Neural progenitor cell (in vitro differentiated cells): Measurements from ENCODE around the gene CCDC169. TPM values are rescaled to one million over a fixed set of nuclear protein-coding genes. Genes with fewer than 3 reads are reported as not detected.
"Not testable (repeated sequence)": the region's sequence is repeated elsewhere in the genome, so short reads cannot be mapped to it uniquely, and the experiment has no call there.

ENCODE experiments used
- DNase-seq: peaks from one replicate; pipeline ENCODE4 v3.0.0-alpha.2; 2016; ENCODE audit warnings: low spot score
- H2AFZ ChIP-seq: fragments of 200-600 bp; sonication (generic); replicated peaks from 2 replicates; pipeline ENCODE4 v1.6.1; 2016; ENCODE audit warnings: antibody characterized with exemption
- H3F3A ChIP-seq: fragments of 200-600 bp; sonication (generic); 2 replicates; pipeline ENCODE4 v1.6.1; 2016; ENCODE audit warnings: antibody characterized with exemption, low read depth
- H3K27ac ChIP-seq: fragments of 200-600 bp; sonication (generic); 2 replicates; pipeline ENCODE4 v1.5.1; 2016; ENCODE audit warnings: mild to moderate bottlenecking
- H3K27me3 ChIP-seq: fragments of 200-600 bp; sonication (generic); 2 replicates; pipeline ENCODE4 v1.6.1; 2016; ENCODE audit warnings: mild to moderate bottlenecking, moderate library complexity
- H3K36me3 ChIP-seq: fragments of 200-600 bp; sonication (generic); 2 replicates; pipeline ENCODE4 v1.5.1; 2016
- H3K4me1 ChIP-seq: fragments of 200-600 bp; sonication (generic); 2 replicates; pipeline ENCODE4 v1.6.1; 2016; ENCODE audit warnings: mixed run types
- H3K4me2 ChIP-seq: fragments of 200-600 bp; sonication (generic); 2 replicates; pipeline ENCODE4 v1.6.1; 2016
- H3K4me3 ChIP-seq: fragments of 200-600 bp; sonication (generic); 2 replicates; pipeline ENCODE4 v1.5.1; 2016
- H3K79me2 ChIP-seq: fragments of 200-600 bp; sonication (generic); 2 replicates; pipeline ENCODE4 v1.6.1; 2016; ENCODE audit warnings: low read depth
- H3K9ac ChIP-seq: fragments of 200-600 bp; sonication (generic); 2 replicates; pipeline ENCODE4 v1.6.1; 2016
- H3K9me3 ChIP-seq: fragments of 200-600 bp; sonication (generic); 2 replicates; pipeline ENCODE4 v1.5.1; 2016; ENCODE audit warnings: low read depth
- H4K20me1 ChIP-seq: fragments of 200-600 bp; sonication (generic); 2 replicates; pipeline ENCODE4 v1.6.1; 2016; ENCODE audit warnings: low read depth
- H3K27ac Mint-ChIP-seq: 3 replicates; pipeline ENCODE4 v1.8.0; 2021; ENCODE audit warnings: mixed read lengths
- H3K27me3 Mint-ChIP-seq: 2 replicates; pipeline ENCODE4 v1.8.0; 2022; ENCODE audit warnings: low read depth, mild to moderate bottlenecking, inconsistent platforms, moderate library complexity, mixed read lengths; ENCODE audit not compliant: insufficient read depth
- H3K36me3 Mint-ChIP-seq: 3 replicates; pipeline ENCODE4 v1.8.0; 2021; ENCODE audit warnings: mixed read lengths
- H3K4me1 Mint-ChIP-seq: 3 replicates; pipeline ENCODE4 v1.8.0; 2021; ENCODE audit warnings: mixed read lengths
- H3K4me3 Mint-ChIP-seq: 3 replicates; pipeline ENCODE4 v1.8.0; 2021; ENCODE audit warnings: mild to moderate bottlenecking, moderate library complexity, mixed read lengths
- H3K9me3 Mint-ChIP-seq: 3 replicates; pipeline ENCODE4 v1.8.0; 2020; ENCODE audit warnings: mixed read lengths
- CTCF ChIP-seq: fragments of 200-600 bp; sonication (generic); IDR thresholded peaks from 2 replicates; pipeline ENCODE4 v1.5.1; 2017; ENCODE audit warnings: antibody characterized with exemption, mild to moderate bottlenecking
- EZH2 ChIP-seq: fragments of 200-600 bp; sonication (generic); IDR thresholded peaks from 2 replicates; pipeline ENCODE4 v1.6.1; 2017; ENCODE audit warnings: antibody characterized with exemption, mild to moderate bottlenecking, moderate library complexity
- EZH2phosphoT487 ChIP-seq: fragments of 200-600 bp; sonication (generic); IDR thresholded peaks from 2 replicates; pipeline ENCODE4 v1.6.1; 2017; ENCODE audit warnings: antibody characterized with exemption
- total RNA-seq: library from RNA; depleted of rRNA; stranded (reverse); fragments of >200 nt; gene quantifications from 2 replicates; pipeline ENCODE4 v1.2.3, GENCODE V29; 2015; ENCODE audit warnings: low replicate concordance

The CCDC169 gene
- total RNA-seq, 1 donor from 2014 or later: 6.3 TPM

GRCh38 chr13:36329361-36329760 lies 31.7 kb upstream of the CCDC169 start:
- Histone ChIP-seq H3K4me1 (peaks cover 17% of the 10 kb centered on the region), H3K79me2 (peaks cover 22% of the 10 kb centered on the region), H3K27ac (no peak overlapping the region), H2AFZ (no peak overlapping the region), H3K4me3 (no peak overlapping the region), H3K27me3 (no peaks in the 10 kb centered on the region), H3F3A (no peaks in the 10 kb centered on the region), H3K9ac (no peak overlapping the region), H3K36me3 (peaks cover 5% of the 10 kb centered on the region), H3K4me2 (no peak overlapping the region), H3K9me3 (no peaks in the 10 kb centered on the region), H4K20me1 (no peaks in the 10 kb centered on the region)
- Mint-ChIP-seq H3K36me3 (peaks cover 49% of the 10 kb centered on the region), H3K4me1 (peaks cover 4% of the 10 kb centered on the region), H3K4me3 (no peak overlapping the region), H3K27ac (no peak overlapping the region), H3K9me3 (no peaks in the 10 kb centered on the region), H3K27me3 (no peaks in the 10 kb centered on the region)
- TF ChIP-seq EZH2 (no peak), CTCF (no peak), EZH2phosphoT487 (no peak)
- no peak for DNase-seq

- H3K27ac Mint-ChIP-seq: no peak overlapping the region
- H3K27ac ChIP-seq: no peak overlapping the region
- H3K36me3 ChIP-seq: peaks cover 5% of the 10 kb centered on the region
- H3K36me3 Mint-ChIP-seq: peaks cover 49% of the 10 kb centered on the region
- H3K9me3 Mint-ChIP-seq: no peaks in the 10 kb centered on the region
- H3K27me3 Mint-ChIP-seq: no peaks in the 10 kb centered on the region
- no peak overlapping the region for H3K4me3 Mint-ChIP-seq
- H3K4me3 ChIP-seq: no peak overlapping the region
- no peaks in the 10 kb centered on the region for H4K20me1 ChIP-seq
- H2AFZ ChIP-seq: no peak overlapping the region
- peaks cover 17% of the 10 kb centered on the region for H3K4me1 ChIP-seq
- no peak overlapping the region for H3K4me2 ChIP-seq
- no peaks in the 10 kb centered on the region for H3F3A ChIP-seq
- H3K4me1 Mint-ChIP-seq: peaks cover 3% of the 10 kb centered on the region
- no peak overlapping the region for H3K9ac ChIP-seq
- no peak for TF ChIP-seq CTCF
- no peak for TF ChIP-seq EZH2phosphoT487
- TF ChIP-seq EZH2: no peak
- peaks cover 22% of the 10 kb centered on the region for H3K79me2 ChIP-seq
- H3K27me3 ChIP-seq: no peaks in the 10 kb centered on the region
- DNase-seq: no peak
- H3K9me3 ChIP-seq: no peaks in the 10 kb centered on the region
Measured at GRCh38 chr13:36328821-36329220, 31.2 kb upstream of the CCDC169 start.

GRCh38 chr13:36325912-36326311 lies 28.3 kb upstream of the CCDC169 start:
- no peaks in the 10 kb centered on the region for H3K4me1 Mint-ChIP-seq
- peak; percentile 21 for DNase-seq
- Histone ChIP-seq H3K27ac (no peak overlapping the region), H3K27me3 (no peaks in the 10 kb centered on the region), H3K36me3 (peaks cover 5% of the 10 kb centered on the region), H3K9ac (no peak overlapping the region), H3K4me2 (no peak overlapping the region), H2AFZ (no peak overlapping the region), H3K79me2 (no peaks in the 10 kb centered on the region), H4K20me1 (no peaks in the 10 kb centered on the region), H3K4me3 (no peak overlapping the region), H3K9me3 (no peaks in the 10 kb centered on the region), H3K4me1 (peaks cover 17% of the 10 kb centered on the region), H3F3A (no peaks in the 10 kb centered on the region)
- H3K36me3 Mint-ChIP-seq: peaks cover 60% of the 10 kb centered on the region
- H3K27ac Mint-ChIP-seq: no peak overlapping the region
- no peak overlapping the region for H3K4me3 Mint-ChIP-seq
- no peaks in the 10 kb centered on the region for H3K27me3 Mint-ChIP-seq
- H3K9me3 Mint-ChIP-seq: no peaks in the 10 kb centered on the region
- TF ChIP-seq CTCF: no peak
- no peak for TF ChIP-seq EZH2
- no peak for TF ChIP-seq EZH2phosphoT487

- H3K4me3 Mint-ChIP-seq, H3K27me3 ChIP-seq, H3K27me3 Mint-ChIP-seq, H3K9ac ChIP-seq, H3F3A ChIP-seq, H3K36me3 ChIP-seq, DNase-seq, H3K9me3 ChIP-seq, H2AFZ ChIP-seq, H3K9me3 Mint-ChIP-seq, H4K20me1 ChIP-seq, H3K27ac ChIP-seq, H3K4me3 ChIP-seq, H3K79me2 ChIP-seq, H3K27ac Mint-ChIP-seq, H3K4me2 ChIP-seq, H3K4me1 Mint-ChIP-seq: not testable (repeated sequence)
- peaks cover 17% of the 10 kb centered on the region for H3K4me1 ChIP-seq
- H3K36me3 Mint-ChIP-seq: peaks cover 64% of the 10 kb centered on the region
Measured at GRCh38 chr13:36324881-36325280, 27.3 kb upstream of the CCDC169 start.
